ENCODE data around the gene FAR2.

The FAR2 gene

GRCh38 chr12:29208060-29208459, 59.0 kb downstream of the FAR2 start:
- H2AFZ ChIP-seq (ENCODE audit: low read length): no peak overlapping the region
- no peaks in the 10 kb centered on the region for H3K27me3 ChIP-seq (ENCODE audit: insufficient read depth, low read length)
- no peak overlapping the region for H3K4me2 ChIP-seq (ENCODE audit: low read length)
- H3K4me1 ChIP-seq (ENCODE audit: insufficient read depth, low read length, severe bottlenecking): no peaks in the 10 kb centered on the region
- no peaks in the 10 kb centered on the region for H3K79me2 ChIP-seq (ENCODE audit: insufficient read depth, low read length)
- no peaks in the 10 kb centered on the region for H3F3A ChIP-seq (ENCODE audit: insufficient read depth, low read length)
- no peak overlapping the region for H3K4me3 ChIP-seq (ENCODE audit: low read depth, low read length, poor library complexity, severe bottlenecking)
- H3K9me3 ChIP-seq (ENCODE audit: low read length): 0 out of 2 replicates have a peak, but pooled peaks cover 3% of the 10 kb centered on the region
- H3K36me3 ChIP-seq (ENCODE audit: insufficient read depth, low read length): no peaks in the 10 kb centered on the region
- no peaks in the 10 kb centered on the region for H4K20me1 ChIP-seq (ENCODE audit: insufficient read depth, low read length)
- H3K27ac ChIP-seq (ENCODE audit: low read depth, low read length, poor library complexity, severe bottlenecking): no peak overlapping the region
- H3K9ac ChIP-seq (ENCODE audit: low read length): no peak overlapping the region
- TF ChIP-seq CTCF (IDR thresholded peaks at IDR 0.05; ENCODE audit: low read length) (no peak), EZH2 (IDR thresholded peaks at IDR 0.05; ENCODE audit: borderline replicate concordance, low read length) (no peak)
- no peaks in the 10 kb centered on the region for H3K9me2 ChIP-seq (ENCODE audit: low read depth, low read length)

GRCh38 chr12:29208936-29209701, 60.0 kb downstream of the FAR2 start:
- Histone ChIP-seq H3K79me2 (ENCODE audit: insufficient read depth, low read length) (no peaks in the 10 kb centered on the region), H3K9me3 (ENCODE audit: low read length) (0 out of 2 replicates have a peak, but pooled peaks cover 3% of the 10 kb centered on the region), H3K27me3 (ENCODE audit: insufficient read depth, low read length) (no peaks in the 10 kb centered on the region), H4K20me1 (ENCODE audit: insufficient read depth, low read length) (no peaks in the 10 kb centered on the region), H3F3A (ENCODE audit: insufficient read depth, low read length) (no peaks in the 10 kb centered on the region), H2AFZ (ENCODE audit: low read length) (no peak overlapping the region), H3K4me2 (ENCODE audit: low read length) (no peak overlapping the region), H3K4me3 (ENCODE audit: low read depth, low read length, poor library complexity, severe bottlenecking) (no peak overlapping the region), H3K27ac (ENCODE audit: low read depth, low read length, poor library complexity, severe bottlenecking) (no peak overlapping the region), H3K36me3 (ENCODE audit: insufficient read depth, low read length) (no peaks in the 10 kb centered on the region), H3K4me1 (ENCODE audit: insufficient read depth, low read length, severe bottlenecking) (no peaks in the 10 kb centered on the region), H3K9me2 (ENCODE audit: low read depth, low read length) (no peaks in the 10 kb centered on the region), H3K9ac (ENCODE audit: low read length) (no peak overlapping the region)
- TF ChIP-seq CTCF (IDR thresholded peaks at IDR 0.05; ENCODE audit: low read length): no peak
- TF ChIP-seq EZH2 (IDR thresholded peaks at IDR 0.05; ENCODE audit: borderline replicate concordance, low read length): no peak

GRCh38 chr12:29211696-29212095, 62.6 kb downstream of the FAR2 start:
- Histone ChIP-seq H3K4me3 (ENCODE audit: low read depth, low read length, poor library complexity, severe bottlenecking) (no peak overlapping the region), H3K27ac (ENCODE audit: low read depth, low read length, poor library complexity, severe bottlenecking) (no peak overlapping the region), H3K9ac (ENCODE audit: low read length) (no peak overlapping the region), H3K9me2 (ENCODE audit: low read depth, low read length) (no peaks in the 10 kb centered on the region), H3K9me3 (ENCODE audit: low read length) (no peaks in the 10 kb centered on the region), H3F3A (ENCODE audit: insufficient read depth, low read length) (no peaks in the 10 kb centered on the region), H3K27me3 (ENCODE audit: insufficient read depth, low read length) (no peaks in the 10 kb centered on the region), H3K4me2 (ENCODE audit: low read length) (no peak overlapping the region), H3K79me2 (ENCODE audit: insufficient read depth, low read length) (no peaks in the 10 kb centered on the region), H4K20me1 (ENCODE audit: insufficient read depth, low read length) (no peaks in the 10 kb centered on the region), H3K36me3 (ENCODE audit: insufficient read depth, low read length) (no peaks in the 10 kb centered on the region), H3K4me1 (ENCODE audit: insufficient read depth, low read length, severe bottlenecking) (no peaks in the 10 kb centered on the region), H2AFZ (ENCODE audit: low read length) (no peak overlapping the region)
- TF ChIP-seq EZH2 (IDR thresholded peaks at IDR 0.05; ENCODE audit: borderline replicate concordance, low read length) (no peak), CTCF (IDR thresholded peaks at IDR 0.05; ENCODE audit: low read length) (no peak)
